CD4-positive, alpha-beta memory T cell (primary cell): ENCODE results near the gene CELF2. TPM values are rescaled to one million over a fixed set of nuclear protein-coding genes. Genes with fewer than 3 reads are reported as not detected.

ENCODE experiments used
- CTCF ChIA-PET: fragments of 350-600 bp; sonication (Branson Sonifier 250); formaldehyde crosslinking; loops from one replicate; lab custom pipeline; 2021; ENCODE audit warnings: inconsistent platforms; ENCODE audit not compliant: partially characterized antibody; lab: Charles Lee
- POLR2A ChIA-PET: fragments of 350-600 bp; sonication (Branson Sonifier 250); formaldehyde crosslinking; loops from one replicate; lab custom pipeline; 2021; ENCODE audit not compliant: partially characterized antibody; lab: Charles Lee
- DNase-seq, 5 donors: peaks; one replicate each; pipeline versions ENCODE4 v3.0.0 to v3.0.0-alpha.2; 2020 to 2022; ENCODE audit warnings: mixed read lengths in 1 of 5
- H3K27ac ChIP-seq: one replicate; pipeline ENCODE4 v1.7.0; 2013; ENCODE audit warnings: low read depth, low read length
- H3K27me3 ChIP-seq: 2 replicates; pipeline ENCODE4 v1.7.0; 2013; ENCODE audit warnings: mild to moderate bottlenecking, low read length, moderate library complexity; ENCODE audit not compliant: insufficient read depth
- H3K36me3 ChIP-seq: 2 replicates; pipeline ENCODE4 v1.7.0; 2013; ENCODE audit warnings: mild to moderate bottlenecking, low read length, moderate library complexity; ENCODE audit not compliant: insufficient read depth
- H3K4me1 ChIP-seq: 2 replicates; pipeline ENCODE4 v1.7.0; 2013; ENCODE audit warnings: mild to moderate bottlenecking, low read length, moderate library complexity; ENCODE audit not compliant: insufficient read depth
- H3K4me3 ChIP-seq, 2 donors: one replicate each; pipeline ENCODE4 v1.7.0; 2013; ENCODE audit warnings: low read length in 2 of 2, mild to moderate bottlenecking in 1 of 2
- H3K9me3 ChIP-seq, 2 donors: one replicate each; pipeline ENCODE4 v1.7.0; 2013; ENCODE audit warnings: low read length in 2 of 2, control low read depth in 1 of 2; ENCODE audit not compliant: control insufficient read depth in 1 of 2
- H3K27ac Mint-ChIP-seq, 7 donors: one replicate each; pipeline ENCODE4 v1.8.0; 2020 to 2021; ENCODE audit warnings: mixed read lengths in 7 of 7, mild to moderate bottlenecking in 6 of 7, inconsistent platforms in 3 of 7, moderate library complexity in 3 of 7
- H3K27me3 Mint-ChIP-seq, 2 donors: one replicate each; pipeline ENCODE4 v1.8.0; 2020 to 2021; ENCODE audit warnings: mixed read lengths in 2 of 2
- H3K36me3 Mint-ChIP-seq, 2 donors: one replicate each; pipeline ENCODE4 v1.8.0; 2020 to 2021; ENCODE audit warnings: mixed read lengths in 2 of 2, inconsistent platforms in 1 of 2, mild to moderate bottlenecking in 1 of 2
- H3K4me1 Mint-ChIP-seq, 4 donors: one replicate each; pipeline ENCODE4 v1.8.0; 2020 to 2021; ENCODE audit warnings: mixed read lengths in 4 of 4, mild to moderate bottlenecking in 1 of 4
- H3K4me3 Mint-ChIP-seq, 8 donors: one replicate each; pipeline ENCODE4 v1.8.0; 2020 to 2021; ENCODE audit warnings: mixed read lengths in 8 of 8, mild to moderate bottlenecking in 7 of 8, moderate library complexity in 6 of 8, inconsistent platforms in 3 of 8
- H3K9me3 Mint-ChIP-seq, 8 donors: one replicate each; pipeline ENCODE4 v1.8.0; 2020 to 2021; ENCODE audit warnings: mixed read lengths in 8 of 8, mild to moderate bottlenecking in 5 of 8, inconsistent platforms in 3 of 8, moderate library complexity in 1 of 8
- intact Hi-C: fragments of 100-400 bp; cut with micrococcal nuclease; formaldehyde crosslinking; loops from one replicate; pipeline ENCODE4 v1.15.1; 2023
- polyA plus RNA-seq, 2 donors: library from polyadenylated mRNA; unstranded; fragments of 300-500 nt; fragmentation: Illumina TruSeq; gene quantifications; one replicate each; pipeline ENCODE4 v1.2.3, GENCODE V29; 2021
- total RNA-seq, 2 experiments: library from RNA; stranded (reverse); gene quantifications; one replicate each; pipeline ENCODE4 v1.2.3, GENCODE V29; 2021

Gene CELF2
- total and polyA plus RNA-seq, 4 experiments from 2014 or later: 122 to 180 (median 167) TPM

DNA sequence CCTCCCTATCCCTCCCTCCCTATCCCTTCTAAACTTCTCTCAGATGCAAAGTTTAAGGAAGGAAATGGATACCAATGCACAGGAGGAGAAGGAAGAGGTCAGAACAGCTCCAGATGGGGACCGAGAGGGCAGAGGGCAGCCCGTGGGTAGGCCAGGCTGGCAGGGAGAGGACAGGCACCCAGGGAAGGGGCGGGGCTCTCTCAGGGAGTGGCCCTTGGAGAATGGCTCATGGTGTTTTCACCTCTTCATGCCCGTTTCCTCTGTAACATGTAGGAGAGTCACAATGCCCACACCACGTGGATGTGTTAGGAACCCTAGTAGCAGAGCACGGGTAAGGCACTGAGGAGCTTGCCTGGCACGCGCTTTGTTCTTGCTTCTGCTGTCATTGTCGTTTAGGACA, 264.5 kb downstream of the CELF2 start:
- Histone ChIP-seq H3K9me3 (no peaks in the 10 kb centered on the region), H3K4me3 (no peak overlapping the region), H3K4me1 (peaks cover 34% of the 10 kb centered on the region), H3K36me3 (peaks cover 72% of the 10 kb centered on the region), H3K27me3 (no peaks in the 10 kb centered on the region), H3K27ac (no peak overlapping the region)
- CTCF ChIA-PET: interaction anchor here (0.6 to 0.7 kb wide), 2 partner anchors 12 to 138 kb away, joined by 4 to 5 read pairs; no protein-coding TSS in a partner anchor
- intact Hi-C loops: no loop called here
- H3K4me1 Mint-ChIP-seq: peaks cover 7 to 19% (median 16%) of the 10 kb centered on the region in 4 donors
- H3K36me3 Mint-ChIP-seq: peaks cover 43 to 57% of the 10 kb centered on the region in 2 donors
- peak overlapping the region in 5 of 7 donors; percentile 29 to 78 (median 60) for H3K27ac Mint-ChIP-seq
- no peaks in the 10 kb centered on the region for H3K27me3 Mint-ChIP-seq
- peaks cover 0 to 6% (median 0%) of the 10 kb centered on the region in 8 donors for H3K9me3 Mint-ChIP-seq
- H3K4me3 Mint-ChIP-seq: peak overlapping the region in 1 of 8 donors; percentile 30
- POLR2A ChIA-PET: no interaction called here
- DNase-seq: no peak

DNA sequence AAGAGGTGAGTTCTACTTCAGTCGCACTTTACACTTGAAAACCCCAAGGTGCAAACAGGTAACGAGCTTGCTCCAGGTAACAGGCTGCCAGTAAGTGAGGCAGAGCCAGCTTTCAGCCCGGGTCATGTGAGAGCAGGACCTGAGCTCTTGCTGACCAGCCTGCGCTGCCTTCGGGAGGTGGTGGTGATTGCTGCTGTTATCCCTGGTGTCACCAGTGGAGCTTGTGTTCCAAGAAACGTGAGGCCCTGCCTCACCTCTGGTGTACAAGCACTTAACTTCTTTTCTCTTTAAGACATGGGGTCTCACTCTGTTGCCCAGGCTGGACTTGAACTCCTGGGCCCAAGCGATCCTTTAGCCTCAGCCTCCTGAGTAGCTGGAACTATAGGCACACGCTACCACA, 265.0 kb downstream of the CELF2 start:
- H3K4me3 ChIP-seq: no peak overlapping the region
- H3K36me3 Mint-ChIP-seq: peaks cover 42 to 53% of the 10 kb centered on the region in 2 donors
- peaks cover 4 to 18% (median 14%) of the 10 kb centered on the region in 4 donors for H3K4me1 Mint-ChIP-seq
- ChIA-PET POLR2A (no interaction called here), CTCF (interaction anchor here (0.5 to 0.7 kb wide), 2 partner anchors 13 to 1772 kb away, joined by 3 to 4 read pairs; no protein-coding TSS in a partner anchor)
- peaks cover 34% of the 10 kb centered on the region for H3K4me1 ChIP-seq
- H3K9me3 ChIP-seq: no peaks in the 10 kb centered on the region
- no peaks in the 10 kb centered on the region for H3K27me3 ChIP-seq
- H3K27ac Mint-ChIP-seq: peak overlapping the region in 2 of 7 donors; percentile 57 to 74
- H3K36me3 ChIP-seq: peaks cover 71% of the 10 kb centered on the region
- H3K27me3 Mint-ChIP-seq: no peaks in the 10 kb centered on the region
- H3K9me3 Mint-ChIP-seq: peaks cover 0 to 6% (median 0%) of the 10 kb centered on the region in 8 donors
- no peak for DNase-seq
- no peak overlapping the region for H3K27ac ChIP-seq
- no peak overlapping the region for H3K4me3 Mint-ChIP-seq
- intact Hi-C loops: no loop called here

DNA sequence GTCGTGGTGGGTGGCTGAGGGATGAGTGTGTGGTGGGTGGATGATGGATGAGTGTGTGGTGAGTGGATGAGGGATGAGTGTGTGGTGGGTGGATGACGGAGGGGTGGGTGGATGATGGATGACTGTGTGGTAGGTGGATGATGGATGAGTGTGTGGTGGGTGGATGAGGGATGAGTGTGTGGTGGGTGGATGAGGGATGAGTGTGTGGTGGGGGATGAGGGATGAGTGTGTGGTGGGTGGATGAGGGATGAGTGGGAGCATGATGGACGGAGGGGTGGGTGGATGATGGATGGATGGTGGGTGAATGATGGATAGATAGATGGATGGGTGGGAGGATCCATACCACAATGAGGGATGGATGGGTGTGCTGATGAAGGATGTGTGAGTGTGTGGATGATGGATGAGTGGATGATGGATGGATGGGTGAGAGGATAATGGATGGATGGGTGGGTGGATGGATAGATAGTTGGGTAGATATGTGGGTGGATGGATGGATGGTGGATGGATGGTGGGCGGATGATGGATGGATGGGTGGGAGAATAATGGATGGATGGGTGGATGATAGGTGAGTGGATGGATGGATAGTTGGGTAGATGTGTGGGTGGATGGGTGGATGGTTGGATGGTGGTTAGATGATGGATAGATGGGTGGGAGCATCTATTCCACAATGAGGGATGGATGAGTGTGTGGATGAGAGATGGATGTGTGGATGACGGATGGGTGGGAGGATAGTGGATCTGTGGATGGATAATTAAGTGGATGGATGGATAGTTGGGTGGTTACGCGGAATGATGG, 266.8 kb downstream of the CELF2 start:
- Histone ChIP-seq H3K27me3 (no peaks in the 10 kb centered on the region), H3K36me3 (peaks cover 72% of the 10 kb centered on the region), H3K9me3 (no peaks in the 10 kb centered on the region), H3K27ac (no peak overlapping the region), H3K4me3 (no peak overlapping the region), H3K4me1 (peaks cover 37% of the 10 kb centered on the region)
- no peak overlapping the region for H3K27ac Mint-ChIP-seq
- DNase-seq: no peak
- H3K36me3 Mint-ChIP-seq: peaks cover 44 to 53% of the 10 kb centered on the region in 2 donors
- intact Hi-C loops: no loop called here
- H3K27me3 Mint-ChIP-seq: no peaks in the 10 kb centered on the region
- H3K4me1 Mint-ChIP-seq: peaks cover 15 to 21% (median 18%) of the 10 kb centered on the region in 4 donors
- CTCF ChIA-PET: no interaction called here
- no peak overlapping the region for H3K4me3 Mint-ChIP-seq
- POLR2A ChIA-PET: no interaction called here
- peaks cover 0 to 6% (median 0%) of the 10 kb centered on the region in 8 donors for H3K9me3 Mint-ChIP-seq

DNA sequence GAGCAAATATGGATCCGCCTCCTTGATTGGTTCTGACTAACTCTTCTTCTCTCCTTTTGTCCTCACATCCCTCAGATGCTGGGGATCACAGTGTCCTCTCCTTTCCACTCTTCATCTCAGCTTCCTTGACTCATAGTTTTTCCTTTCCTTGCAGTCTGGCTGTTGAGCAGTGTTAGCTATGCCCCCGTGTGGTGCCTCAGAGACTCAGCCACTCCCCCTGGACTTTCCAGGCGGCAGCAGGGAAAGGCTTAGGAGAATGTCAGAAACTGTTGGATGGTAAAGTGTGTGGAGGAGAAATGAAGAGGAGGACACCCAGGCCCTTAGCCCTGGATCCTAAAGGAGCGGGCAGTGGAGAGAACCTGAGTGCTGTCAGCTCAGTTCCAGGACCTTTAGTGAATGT, 267.5 kb downstream of the CELF2 start:
- Mint-ChIP-seq H3K27me3 (no peaks in the 10 kb centered on the region), H3K4me3 (no peak overlapping the region), H3K9me3 (peaks cover 0 to 9% (median 0%) of the 10 kb centered on the region in 8 donors), H3K4me1 (peaks cover 15 to 21% (median 18%) of the 10 kb centered on the region in 4 donors), H3K27ac (no peak overlapping the region), H3K36me3 (peaks cover 45 to 56% of the 10 kb centered on the region in 2 donors)
- H3K4me1 ChIP-seq: peaks cover 37% of the 10 kb centered on the region
- peak overlapping the region; percentile 8 for H3K27ac ChIP-seq
- intact Hi-C loops: no loop called here
- POLR2A ChIA-PET: no interaction called here
- DNase-seq: no peak
- no peak overlapping the region for H3K4me3 ChIP-seq
- CTCF ChIA-PET: no interaction called here
- H3K9me3 ChIP-seq: no peaks in the 10 kb centered on the region
- H3K36me3 ChIP-seq: peaks cover 72% of the 10 kb centered on the region
- no peaks in the 10 kb centered on the region for H3K27me3 ChIP-seq

DNA sequence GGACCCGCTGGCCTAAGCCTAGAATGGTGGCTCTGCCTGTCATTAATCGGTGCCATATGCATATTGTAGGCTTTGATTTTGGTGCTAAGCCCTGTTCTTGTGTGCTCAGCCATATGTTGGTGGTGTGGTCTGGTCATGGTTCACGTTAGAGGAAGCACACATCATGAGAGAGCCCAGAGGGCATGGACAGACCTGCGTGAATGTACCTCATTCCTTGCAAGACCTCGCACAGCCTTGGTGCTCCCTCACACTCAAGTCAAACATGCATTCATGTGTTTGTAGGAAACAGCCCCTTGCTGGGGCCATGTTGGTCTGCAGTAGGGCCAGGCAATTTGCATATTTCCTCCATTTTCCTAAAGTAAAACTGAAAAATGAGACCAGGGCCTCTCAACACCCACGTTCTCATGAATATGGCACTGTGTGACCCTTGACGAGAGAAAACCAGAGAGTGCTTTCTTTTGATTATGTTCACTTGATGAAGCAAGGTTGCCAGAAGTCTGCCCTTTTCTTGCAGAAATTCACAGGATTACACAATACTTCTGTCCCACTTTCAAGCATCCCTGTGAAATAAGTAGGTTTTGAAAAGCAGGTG, 268.7 kb downstream of the CELF2 start:
- Mint-ChIP-seq H3K9me3 (peaks cover 0 to 9% (median 0%) of the 10 kb centered on the region in 8 donors), H3K4me3 (peak overlapping the region in 1 of 8 donors; percentile 3), H3K27ac (peak overlapping the region in 5 of 7 donors; percentile 54 to 84 (median 72)), H3K27me3 (no peaks in the 10 kb centered on the region), H3K36me3 (peaks cover 44 to 54% of the 10 kb centered on the region in 2 donors), H3K4me1 (peaks cover 6 to 21% (median 17%) of the 10 kb centered on the region in 4 donors)
- H3K27me3 ChIP-seq: no peaks in the 10 kb centered on the region
- H3K27ac ChIP-seq: no peak overlapping the region
- POLR2A ChIA-PET: interaction anchor here (0.8 to 1.4 kb wide), 2 partner anchors 12 to 24 kb away, joined by 4 to 5 read pairs; no protein-coding TSS in a partner anchor
- H3K36me3 ChIP-seq: peaks cover 70% of the 10 kb centered on the region
- DNase-seq: no peak
- H3K4me1 ChIP-seq: peaks cover 37% of the 10 kb centered on the region
- H3K9me3 ChIP-seq: no peaks in the 10 kb centered on the region
- CTCF ChIA-PET: no interaction called here
- H3K4me3 ChIP-seq: no peak overlapping the region
- intact Hi-C loops: no loop called here

DNA sequence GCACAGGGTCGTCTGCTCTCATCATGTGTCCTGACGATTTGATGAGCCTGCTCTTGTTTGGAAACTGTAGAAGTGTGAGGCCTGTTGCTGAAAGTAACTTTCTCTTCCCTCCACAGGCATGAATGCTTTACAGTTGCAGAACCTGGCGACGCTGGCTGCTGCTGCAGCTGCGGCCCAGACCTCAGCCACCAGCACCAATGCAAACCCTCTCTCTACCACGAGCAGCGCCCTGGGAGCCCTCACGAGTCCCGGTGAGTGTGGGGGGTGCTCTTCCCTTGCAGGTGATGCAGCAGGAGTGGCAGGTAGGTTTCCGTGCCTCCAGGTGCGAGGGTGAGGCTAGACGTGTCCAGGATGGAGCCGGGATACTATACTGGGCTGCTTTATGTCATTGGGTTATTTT, 270.6 kb downstream of the CELF2 start:
- H3K36me3 Mint-ChIP-seq: peaks cover 56 to 59% of the 10 kb centered on the region in 2 donors
- intact Hi-C loops: no loop called here
- peak overlapping the region in 2 of 8 donors; percentile 21 to 31 for H3K4me3 Mint-ChIP-seq
- H3K9me3 Mint-ChIP-seq: peaks cover 0 to 3% (median 0%) of the 10 kb centered on the region in 8 donors
- no peak overlapping the region for H3K4me3 ChIP-seq
- H3K27ac Mint-ChIP-seq: peak overlapping the region in 4 of 7 donors; percentile 7 to 75 (median 38)
- no peaks in the 10 kb centered on the region for H3K9me3 ChIP-seq
- peaks cover 14 to 33% (median 21%) of the 10 kb centered on the region in 4 donors for H3K4me1 Mint-ChIP-seq
- peaks cover 22% of the 10 kb centered on the region for H3K4me1 ChIP-seq
- H3K27ac ChIP-seq: no peak overlapping the region
- no peaks in the 10 kb centered on the region for H3K27me3 Mint-ChIP-seq
- DNase-seq: no peak
- ChIA-PET POLR2A (no interaction called here), CTCF (interaction anchor here (1.4 kb wide), 1 partner anchor 175 kb away, joined by 3 read pairs; no protein-coding TSS in a partner anchor)
- peaks cover 69% of the 10 kb centered on the region for H3K36me3 ChIP-seq
- no peaks in the 10 kb centered on the region for H3K27me3 ChIP-seq
